ENCODE data around the gene BMP7.
A peak's percentile ranks its signal among the peaks of the same experiment; 100 is the strongest.
"Not testable (repeated sequence)": the region's sequence is repeated elsewhere in the genome, so short reads cannot be mapped to it uniquely, and the experiment has no call there.

The BMP7 gene

DNA sequence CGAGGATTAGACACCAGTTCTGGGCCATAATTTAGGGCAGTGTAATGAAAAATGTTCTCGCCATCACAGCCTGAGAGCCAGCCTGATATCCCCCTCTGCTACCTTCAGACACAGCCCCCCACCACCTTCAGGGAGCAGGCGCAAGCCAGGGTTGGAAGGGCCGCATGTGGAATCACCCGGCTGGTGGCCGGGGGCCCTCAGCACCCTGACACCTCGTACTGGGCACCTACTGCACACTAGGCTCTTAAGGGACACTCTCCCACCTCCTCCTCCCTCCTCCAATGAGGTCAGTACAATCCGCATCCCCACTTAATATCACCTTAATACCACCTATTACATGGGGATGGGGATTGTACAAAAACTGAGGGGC, 55.5 kb downstream of the BMP7 start:
- no peak for DNase-seq (ENCODE audit: low spot score)

DNA sequence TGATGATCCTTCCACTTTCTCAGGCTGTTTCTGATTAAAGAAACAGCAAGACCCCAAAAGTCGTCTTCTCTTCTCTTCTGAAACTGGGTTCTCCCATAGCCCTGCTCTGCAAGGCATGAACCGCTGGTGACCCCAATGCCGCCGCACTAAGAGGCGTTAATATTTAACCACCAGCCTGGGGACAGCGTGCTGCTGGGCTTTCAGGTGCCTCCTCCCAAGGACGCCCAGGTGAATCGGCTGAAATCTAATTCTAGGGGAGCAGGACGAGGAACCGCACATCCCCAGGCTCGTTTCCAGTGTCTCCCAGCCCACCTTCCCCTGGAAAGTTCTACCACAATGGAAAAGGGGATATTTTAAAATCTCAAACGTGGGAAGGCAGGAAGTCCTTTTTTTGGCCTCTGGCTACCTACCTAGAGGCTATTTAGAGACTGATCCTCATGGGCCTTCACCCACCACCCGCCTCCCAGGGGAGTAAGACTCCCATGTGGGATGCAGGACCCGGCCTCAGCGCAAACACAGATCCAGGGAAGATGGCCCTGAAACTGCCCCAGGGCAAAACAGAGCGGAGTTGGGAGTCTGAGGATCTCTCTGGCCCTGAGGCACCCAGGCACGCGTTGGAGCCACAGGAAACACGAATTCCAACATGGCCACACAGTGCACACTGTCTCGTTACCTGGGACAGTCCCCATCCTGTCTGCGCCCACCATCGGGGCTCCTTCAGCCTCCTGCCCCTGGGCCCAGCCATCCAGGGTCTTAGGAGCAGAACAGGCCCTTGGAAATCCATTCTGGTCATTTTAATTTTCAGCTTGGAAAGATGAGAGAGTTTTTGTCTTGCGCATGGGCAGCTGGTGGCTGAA, 56.2 kb downstream of the BMP7 start:
- DNase-seq (ENCODE audit: low spot score) = no peak

DNA sequence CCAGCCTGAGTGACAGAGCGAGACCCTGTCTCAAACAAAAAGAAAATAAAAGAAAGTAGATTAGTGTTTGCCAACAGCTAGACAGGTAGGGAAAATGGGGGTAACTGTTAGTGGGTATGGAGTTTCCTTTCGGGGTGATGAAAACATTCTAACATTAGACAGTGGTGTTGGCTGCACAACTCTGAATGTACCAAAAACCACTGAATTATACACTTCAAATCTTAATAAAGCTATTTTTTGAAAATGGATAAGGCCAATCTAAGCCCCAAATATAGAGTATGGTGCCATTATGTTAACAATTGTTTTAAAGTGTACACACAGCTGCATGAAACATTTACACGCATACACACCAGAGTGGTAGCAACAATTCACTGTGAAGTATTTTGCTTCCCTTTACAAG, 57.0 kb downstream of the BMP7 start:
- DNase-seq (ENCODE audit: low spot score) = no peak

DNA sequence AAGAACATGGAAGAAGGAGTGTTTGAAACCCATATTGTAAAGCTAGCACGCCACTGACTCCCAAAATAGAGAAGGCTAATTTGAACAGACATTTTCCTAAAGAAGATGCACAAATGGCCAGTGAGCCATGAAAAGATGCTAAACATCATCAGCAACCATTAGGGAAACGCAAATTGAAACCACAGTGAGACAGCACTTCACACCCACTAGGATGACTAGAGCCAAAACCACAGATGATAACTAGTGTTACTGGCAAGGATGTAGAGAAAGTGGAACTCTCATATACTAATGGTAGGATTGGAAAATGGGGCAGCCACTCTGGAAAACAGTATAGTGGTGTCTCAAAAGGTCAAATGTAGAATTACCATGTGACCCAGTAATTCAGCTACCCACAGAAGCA, 58.2 kb downstream of the BMP7 start:
- no peak for DNase-seq (ENCODE audit: low spot score)

DNA sequence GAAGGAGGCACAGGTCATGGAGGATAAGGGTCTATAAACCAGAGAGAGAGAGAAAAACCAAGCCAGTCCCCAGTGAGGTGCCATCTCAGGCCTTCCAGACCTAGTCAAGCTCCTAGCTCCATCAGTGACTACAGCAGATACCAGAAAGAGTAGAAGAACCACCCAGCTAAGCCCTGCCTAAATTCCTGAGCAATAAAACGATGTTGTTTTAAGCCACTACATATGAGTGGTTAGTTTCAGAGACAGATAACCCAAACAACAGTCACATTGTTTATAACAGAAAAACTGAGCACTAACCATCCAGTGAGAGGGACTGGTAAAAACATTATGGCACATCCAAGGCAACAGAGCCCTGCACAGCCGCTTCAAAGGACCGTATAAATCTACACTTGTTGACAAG, 59.2 kb downstream of the BMP7 start:
- no peak for DNase-seq (ENCODE audit: low spot score)

DNA sequence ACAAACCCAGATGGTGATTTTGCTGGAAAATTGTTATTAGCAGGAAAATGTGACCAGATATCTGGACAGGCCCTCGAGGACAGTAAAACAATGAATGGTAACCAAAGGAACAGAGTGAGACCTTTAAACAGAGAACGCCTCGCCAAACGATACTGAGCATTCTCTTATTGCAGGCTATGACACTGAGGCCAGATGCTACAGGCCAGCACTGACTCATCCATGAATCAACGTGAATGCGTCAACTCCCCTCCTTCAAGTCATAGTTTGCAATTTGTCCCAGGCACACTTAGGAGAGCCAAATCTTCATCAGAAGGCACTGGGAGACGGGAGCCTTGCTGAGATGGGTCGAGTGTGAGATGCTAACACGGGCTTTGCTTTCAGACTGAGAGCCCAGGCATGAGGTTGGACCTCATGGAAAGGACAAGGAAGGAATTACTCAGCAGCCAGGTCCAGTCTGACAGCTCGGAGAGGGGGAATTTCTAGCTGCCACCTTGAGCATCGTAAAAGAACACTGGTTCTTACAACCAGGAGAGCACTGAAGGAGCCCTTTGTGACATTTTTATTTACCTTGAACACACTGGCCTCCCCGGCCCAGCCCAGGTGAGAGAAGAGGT, 60.7 kb downstream of the BMP7 start:
- DNase-seq (ENCODE audit: low spot score) = no peak

DNA sequence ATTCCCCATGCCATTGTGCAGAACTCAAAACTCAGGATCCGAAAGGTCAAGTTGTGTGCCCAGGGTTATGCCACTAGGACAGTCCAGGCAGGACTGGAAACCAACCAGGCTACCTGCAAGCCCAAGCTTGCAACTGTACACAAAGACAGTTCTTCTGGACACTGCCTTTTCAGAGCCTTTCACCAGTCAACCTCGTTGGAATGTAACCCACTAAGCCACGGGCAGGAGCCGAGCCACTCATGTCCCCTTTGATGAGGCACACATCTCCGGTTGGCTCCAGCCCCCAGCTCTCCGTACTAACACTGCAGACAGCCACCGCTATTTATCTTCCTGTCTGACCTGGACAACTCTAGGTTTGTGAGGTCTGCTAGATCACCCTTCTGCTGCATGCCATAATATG, 62.5 kb downstream of the BMP7 start:
- DNase-seq (ENCODE audit: low spot score) = no peak

DNA sequence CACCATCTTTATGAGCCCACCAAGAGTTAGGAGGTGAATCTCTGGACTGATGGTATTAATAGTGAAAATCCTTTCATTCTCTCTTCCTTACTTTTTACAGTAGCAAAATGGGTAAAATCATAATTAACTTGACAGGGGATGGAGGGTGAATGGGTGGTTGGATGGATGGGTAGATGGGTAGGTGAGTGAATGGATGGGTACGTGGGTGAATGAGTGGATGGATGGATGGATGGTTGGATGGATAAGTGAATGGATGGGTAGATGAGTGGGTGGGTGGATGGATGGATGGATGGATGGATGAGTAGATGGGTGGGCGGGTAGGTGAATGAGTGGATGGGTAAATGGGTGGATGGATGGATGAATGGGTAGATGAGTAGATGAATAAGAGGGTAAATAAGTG, 63.2 kb downstream of the BMP7 start:
- DNase-seq (ENCODE audit: low spot score) = no peak

DNA sequence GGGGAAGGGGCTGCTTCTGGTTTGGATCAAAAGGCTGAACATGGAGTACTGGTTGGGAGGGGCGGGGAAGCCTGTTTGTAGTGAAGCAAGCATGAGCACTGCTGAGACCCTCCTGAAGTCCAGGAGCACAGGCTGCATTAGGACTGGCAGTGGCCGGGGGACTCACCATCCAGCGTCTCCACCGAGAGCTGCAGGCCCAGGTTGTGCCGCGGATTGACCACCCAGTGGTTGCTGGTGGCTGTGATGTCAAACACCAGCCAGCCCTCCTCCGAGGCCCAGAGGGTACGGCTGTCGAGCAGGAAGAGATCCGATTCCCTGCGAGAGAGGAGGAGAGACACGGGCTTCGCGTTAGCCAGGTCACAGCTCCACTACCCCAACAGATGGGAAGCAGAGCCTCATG, 64.1 kb downstream of the BMP7 start:
- DNase-seq (ENCODE audit: low spot score) = no peak

DNA sequence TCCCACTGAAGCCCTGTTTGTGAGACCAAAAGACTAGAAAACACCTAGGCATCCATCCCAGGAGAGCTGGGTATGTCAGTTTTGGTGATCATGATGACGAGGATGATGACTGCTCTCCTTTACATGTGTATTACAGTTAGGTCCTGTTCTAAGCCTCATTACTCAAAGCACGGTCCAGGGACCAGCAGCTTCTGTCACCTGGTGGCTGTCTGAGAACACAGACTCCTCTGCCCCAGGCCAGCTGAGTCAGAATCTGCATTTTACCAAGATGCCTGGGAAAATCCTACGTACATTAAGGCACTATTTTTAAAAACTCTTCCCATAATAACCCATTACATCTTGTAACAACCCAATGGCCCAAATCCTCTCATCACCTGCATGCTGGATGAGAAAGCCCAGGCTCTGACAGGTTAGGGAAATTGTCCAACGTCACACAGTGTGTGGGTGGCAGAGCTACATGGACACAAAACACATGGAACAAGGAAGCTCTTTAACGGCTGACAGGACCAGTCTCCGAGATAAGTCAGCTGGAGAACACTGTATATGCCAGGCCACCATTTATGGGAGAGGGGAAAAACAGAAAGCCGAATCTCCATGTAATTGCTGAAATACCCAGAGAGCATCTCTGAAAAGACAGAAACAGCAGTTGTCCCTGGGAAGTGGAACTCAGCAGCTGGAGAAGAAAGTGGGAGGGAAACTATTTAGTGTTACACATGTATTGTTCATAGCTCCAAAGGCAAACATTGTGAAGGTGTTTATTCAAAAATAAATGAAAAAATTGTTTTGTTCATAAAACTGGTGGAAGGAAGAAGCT, 65.4 kb downstream of the BMP7 start:
- peak; percentile 84 for DNase-seq (ENCODE audit: low spot score)

DNA sequence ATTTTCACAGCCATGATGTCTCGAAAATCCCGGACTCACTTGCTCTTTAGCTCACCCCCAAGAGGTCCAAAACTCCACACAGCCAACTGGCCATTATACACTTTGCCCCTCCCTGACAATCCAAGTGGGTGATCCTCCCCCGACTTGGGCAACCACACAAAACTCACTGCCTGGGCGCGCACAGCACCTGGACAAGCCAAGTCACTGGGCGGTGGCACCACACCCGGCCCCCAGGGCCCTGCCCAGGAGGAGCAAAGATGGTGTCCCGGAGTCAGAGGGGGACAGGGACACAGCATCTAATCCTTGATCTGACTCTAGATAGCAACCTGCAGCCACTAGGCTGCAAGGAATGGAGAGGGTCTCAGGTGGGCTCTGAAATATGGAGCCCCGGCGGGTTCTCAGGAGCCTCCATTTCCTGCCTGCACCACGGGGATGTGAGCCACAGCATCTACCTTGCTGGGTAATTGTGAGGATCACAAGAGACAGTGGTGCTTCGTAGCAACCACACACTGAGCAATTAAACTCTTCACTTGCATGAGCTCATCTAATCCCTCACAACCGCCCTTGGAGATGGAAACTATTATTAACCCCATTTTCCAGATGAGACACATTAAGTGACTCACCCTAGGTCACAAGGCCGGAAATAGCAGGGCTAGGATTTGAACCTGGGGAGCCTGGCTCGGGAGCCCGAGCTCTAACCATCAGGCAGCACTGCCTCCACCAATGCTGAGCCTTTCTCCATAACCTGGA, 66.6 kb downstream of the BMP7 start:
- DNase-seq (ENCODE audit: low spot score) = no peak

DNA sequence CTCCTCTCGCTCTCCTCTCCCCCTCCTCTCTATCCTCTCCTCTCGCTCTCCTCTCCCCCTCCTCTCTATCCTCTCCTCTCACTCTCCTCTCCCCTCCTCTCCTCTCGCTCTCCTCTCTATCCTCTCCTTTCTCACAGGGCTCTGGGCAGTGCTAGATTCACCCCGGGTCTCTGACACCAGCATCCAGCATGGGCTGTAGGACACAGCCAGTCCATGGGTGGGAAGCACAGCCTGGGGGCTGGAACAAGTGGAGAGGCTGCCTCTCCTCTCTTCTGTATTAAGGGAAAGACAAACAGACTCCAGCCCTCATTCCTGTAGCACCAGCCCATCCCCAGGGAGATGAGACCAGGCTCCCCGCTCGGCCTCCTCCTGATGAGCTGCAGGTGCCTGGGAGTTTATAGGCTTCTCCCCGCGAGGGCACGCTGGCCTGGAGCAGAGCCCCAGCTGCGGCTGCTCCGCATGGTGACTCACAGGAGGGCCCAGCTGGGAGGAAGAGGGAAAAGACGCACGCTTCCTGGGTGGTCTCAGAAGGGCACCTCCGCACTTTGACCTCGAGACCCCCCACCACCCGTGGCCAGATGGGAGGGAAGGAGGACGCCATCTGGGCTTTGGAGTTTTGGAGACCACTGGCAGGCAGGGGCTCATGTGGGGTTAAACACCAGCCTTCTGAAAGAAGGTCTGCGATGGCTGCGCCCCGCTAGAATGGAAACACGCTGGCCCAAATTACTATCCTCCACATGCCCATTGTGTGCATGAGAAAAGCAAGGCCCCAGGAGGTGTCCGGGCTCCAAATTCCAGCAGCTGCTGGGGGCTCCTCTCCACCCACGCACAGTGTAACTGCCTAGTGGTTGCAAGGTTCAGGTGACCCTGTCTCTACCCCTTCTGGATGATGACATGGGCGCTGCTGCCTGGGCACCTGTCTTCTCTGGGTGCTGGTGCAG, 68.0 kb downstream of the BMP7 start:
- DNase-seq (ENCODE audit: low spot score) = no peak

DNA sequence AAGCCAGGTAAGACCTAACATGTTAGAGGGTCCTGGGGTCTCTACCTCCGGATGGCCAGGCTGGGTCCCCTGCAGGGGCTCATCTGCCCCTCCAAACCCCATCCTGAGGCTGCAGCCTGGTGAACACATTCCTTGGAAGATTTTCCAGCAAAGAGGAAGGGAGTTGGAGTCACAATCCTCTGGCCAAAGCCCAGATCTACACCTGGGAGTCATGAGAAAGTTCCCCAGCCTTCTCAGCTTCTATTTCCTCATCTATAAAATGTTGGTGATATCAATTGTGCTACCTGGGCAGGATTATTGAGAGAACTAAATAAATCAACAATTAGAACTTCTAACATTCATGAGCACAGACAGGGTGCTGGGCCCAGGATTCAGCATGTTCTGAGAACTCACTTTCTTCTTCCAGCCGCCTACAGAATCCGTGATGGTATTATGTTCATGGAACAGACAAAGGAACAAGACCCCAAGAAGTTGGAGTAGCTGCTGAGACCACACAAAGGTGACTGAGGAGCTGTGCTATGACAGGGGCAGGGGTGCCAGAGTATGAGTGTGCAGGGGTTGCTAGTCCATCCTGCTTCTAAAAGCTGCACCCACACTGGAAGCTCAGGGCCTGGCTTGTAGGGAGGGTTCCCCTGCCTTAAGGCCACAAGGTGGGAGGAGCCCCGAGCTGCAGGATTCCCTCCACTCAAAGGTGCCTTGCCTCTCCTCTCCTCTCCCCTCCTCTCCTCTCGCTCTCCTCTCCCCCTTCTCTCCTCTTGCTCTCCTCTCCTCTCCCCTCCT, 68.9 kb downstream of the BMP7 start:
- no peak for DNase-seq (ENCODE audit: low spot score)

DNA sequence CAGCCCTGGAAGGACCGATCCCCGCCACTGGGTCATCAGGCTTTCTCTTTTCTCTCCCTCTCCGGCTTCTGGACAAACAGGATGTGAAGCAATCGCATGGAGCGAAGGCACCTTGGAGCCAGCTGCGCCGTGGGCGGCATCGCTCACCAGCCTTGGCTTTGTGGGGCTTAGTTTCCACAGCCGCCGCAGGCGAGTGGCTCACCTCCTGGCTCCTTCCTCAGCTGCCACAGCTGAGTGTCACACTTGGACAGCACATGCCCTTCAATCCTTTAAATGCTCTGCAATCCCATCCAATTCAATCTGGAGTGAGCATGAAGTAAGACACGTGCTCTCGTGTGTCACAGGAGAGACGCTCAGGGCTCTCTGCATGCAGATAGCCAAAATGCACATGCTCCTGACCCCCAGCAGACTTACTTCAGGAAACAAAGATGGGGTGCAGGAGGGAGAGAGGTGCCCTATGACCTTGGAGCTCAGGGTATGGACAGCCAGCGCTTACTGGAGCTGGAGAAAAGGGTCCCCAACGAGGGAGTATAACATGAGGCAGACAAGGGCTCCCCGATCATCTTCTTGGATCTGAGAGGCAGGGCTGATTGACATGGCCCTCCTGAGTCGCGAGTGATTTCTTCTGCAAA, 70.9 kb downstream of the BMP7 start:
- no peak for DNase-seq (ENCODE audit: low spot score)

DNA sequence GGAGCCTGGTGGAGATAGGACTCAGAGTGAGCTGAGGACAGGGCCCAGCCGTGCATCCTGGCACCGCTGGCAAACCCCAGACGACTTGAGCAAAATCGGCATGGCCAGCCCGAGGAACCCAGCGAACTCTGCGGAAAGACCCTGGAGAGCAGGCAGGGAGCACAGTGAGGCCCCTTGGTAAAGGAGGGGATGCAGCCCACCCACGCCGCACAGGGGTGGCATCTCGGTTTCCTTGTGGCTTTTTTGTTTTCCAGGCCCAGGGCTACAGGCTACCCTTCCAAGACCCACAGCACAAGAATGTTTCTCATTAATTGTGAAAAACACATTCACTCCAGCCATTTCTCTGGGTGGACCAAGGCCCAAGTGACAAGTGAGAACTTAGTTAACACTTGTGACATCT, 71.4 kb downstream of the BMP7 start:
- no peak for DNase-seq (ENCODE audit: low spot score)

DNA sequence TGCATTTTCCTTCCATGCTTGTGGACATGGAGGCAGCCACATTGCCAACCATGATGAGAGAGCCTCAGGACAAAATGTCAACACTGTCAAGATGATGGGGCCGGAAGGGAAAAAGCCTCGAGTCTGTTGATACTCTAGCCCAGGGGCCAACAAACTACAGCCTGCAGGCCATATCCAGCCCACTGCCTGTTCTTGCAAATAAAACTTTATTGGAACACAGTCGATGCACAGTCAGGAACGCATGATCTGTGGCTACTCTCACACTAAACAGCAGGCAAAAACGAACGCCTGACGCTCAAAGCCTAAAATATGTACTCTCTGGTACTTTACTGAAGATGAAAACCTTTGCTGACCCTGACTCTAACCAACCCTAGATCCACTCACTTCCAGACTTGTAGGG, 72.3 kb downstream of the BMP7 start:
- DNase-seq (ENCODE audit: low spot score) = no peak

DNA sequence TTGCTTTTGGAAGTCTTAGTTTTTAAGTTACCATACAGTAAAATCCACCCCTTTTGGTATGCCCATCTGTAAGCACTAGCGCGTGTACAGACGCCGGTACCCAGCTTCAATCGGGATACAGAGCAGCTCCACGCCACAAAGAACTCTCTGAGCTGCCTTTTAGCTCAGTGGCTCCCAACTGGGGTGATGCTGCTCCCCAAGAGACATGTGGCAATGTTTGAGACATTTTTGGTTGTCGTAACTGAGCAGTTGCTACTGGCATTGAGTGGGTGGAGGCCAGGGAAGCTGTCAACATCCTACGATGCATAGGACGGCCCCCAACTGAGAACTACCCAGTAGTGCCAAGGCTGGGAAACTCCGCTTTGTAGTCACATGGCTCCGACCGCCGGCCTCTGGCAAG, 73.3 kb downstream of the BMP7 start:
- no peak for DNase-seq (ENCODE audit: low spot score)

DNA sequence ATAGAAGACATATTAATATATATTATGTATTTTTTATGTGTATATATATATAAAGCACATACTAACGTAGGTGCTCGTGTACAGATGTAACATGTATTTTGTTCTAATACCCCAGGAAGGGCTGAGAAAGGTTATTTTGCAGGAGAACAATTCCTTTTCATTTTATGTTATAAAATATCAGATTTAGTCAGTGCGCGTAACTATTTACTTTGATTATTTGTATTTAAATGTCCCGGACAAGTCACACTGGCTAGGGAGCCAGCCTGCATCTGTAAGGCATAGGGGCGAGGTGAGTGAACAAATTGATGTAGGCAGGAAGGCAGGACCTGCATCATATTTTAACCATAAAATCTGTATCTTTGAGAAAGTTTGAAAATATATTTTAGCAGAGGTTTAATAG, 74.1 kb downstream of the BMP7 start:
- no peak for DNase-seq (ENCODE audit: low spot score)

DNA sequence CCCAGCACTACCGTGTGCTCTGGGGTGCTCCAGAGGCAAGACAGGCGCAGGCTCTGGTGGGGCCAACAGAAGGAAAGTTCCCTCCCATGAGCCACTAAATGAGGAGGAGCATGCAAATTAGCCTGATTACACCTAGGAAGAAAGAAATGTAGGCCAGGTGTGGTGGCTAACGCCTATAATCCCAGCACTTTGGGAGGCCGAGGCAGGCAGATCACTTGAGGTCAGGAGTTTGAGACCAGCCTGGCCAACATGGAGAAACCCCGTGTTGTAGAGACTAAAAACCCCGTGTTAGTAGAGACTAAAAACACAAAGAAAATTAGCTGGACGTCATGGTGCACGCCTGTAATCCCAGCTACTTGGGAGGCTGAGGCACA, 75.2 kb downstream of the BMP7 start:
- DNase-seq (ENCODE audit: low spot score) = not testable (repeated sequence)
